SU-DHL-6 (cell line): Measurements from ENCODE around the gene ACTR5.
"Not testable (repeated sequence)": the region's sequence is repeated elsewhere in the genome, so short reads cannot be mapped to it uniquely, and the experiment has no call there.

ENCODE experiments used
- H2AFZ ChIP-seq: fragments of 200-600 bp; sonication (generic); 2 replicates; pipeline ENCODE4 v1.6.1; 2014; ENCODE audit warnings: low read depth, mild to moderate bottlenecking, moderate library complexity, mixed read lengths, antibody characterized with exemption, low read length; ENCODE audit not compliant: severe bottlenecking
- H3F3A ChIP-seq: fragments of 200-600 bp; shearing (Covaris generic); 2 replicates; pipeline ENCODE4 v1.6.0; 2016; ENCODE audit warnings: antibody characterized with exemption, mild to moderate bottlenecking; ENCODE audit not compliant: insufficient read depth
- H3K27ac ChIP-seq: fragments of 200-600 bp; sonication (generic); 2 replicates; pipeline ENCODE4 v1.5.1; 2016; ENCODE audit warnings: low read depth, mild to moderate bottlenecking, low read length, moderate library complexity, mixed read lengths
- H3K27me3 ChIP-seq: fragments of 200-600 bp; sonication (generic), shearing (Covaris generic); 2 replicates; pipeline ENCODE4 v1.6.0; 2014; ENCODE audit warnings: mild to moderate bottlenecking, low read length
- H3K36me3 ChIP-seq: fragments of 200-600 bp; sonication (generic); 2 replicates; pipeline ENCODE4 v1.6.1; 2014; ENCODE audit warnings: mild to moderate bottlenecking, low read length, mixed read lengths
- H3K4me2 ChIP-seq: fragments of 300-600, 200-600 bp; shearing (Covaris generic), sonication (generic); 2 replicates; pipeline ENCODE4 v1.6.0; 2014; ENCODE audit warnings: low read length, low read depth, mild to moderate bottlenecking; ENCODE audit not compliant: poor library complexity, severe bottlenecking
- H3K4me3 ChIP-seq: fragments of 200-600 bp; sonication (generic); 2 replicates; pipeline ENCODE4 v1.5.1; 2014; ENCODE audit warnings: antibody characterized with exemption, low read length, mild to moderate bottlenecking, mixed read lengths; ENCODE audit not compliant: insufficient read depth, poor library complexity, severe bottlenecking
- H3K79me2 ChIP-seq: fragments of 200-600 bp; sonication (generic); 2 replicates; pipeline ENCODE4 v1.6.1; 2014; ENCODE audit warnings: mild to moderate bottlenecking, low read length, moderate library complexity; ENCODE audit not compliant: insufficient read depth
- H3K9ac ChIP-seq: fragments of 200-600 bp; sonication (generic); 2 replicates; pipeline ENCODE4 v1.7.0; 2014; ENCODE audit warnings: mild to moderate bottlenecking, low read length
- H3K9me2 ChIP-seq: fragments of 200-600 bp; sonication (generic); replicated peaks from 2 replicates; pipeline ENCODE4 v1.6.1; 2014; ENCODE audit warnings: low read length; ENCODE audit not compliant: insufficient read depth
- H3K9me3 ChIP-seq: fragments of 200-600 bp; sonication (generic); 2 replicates; pipeline ENCODE4 v1.6.1; 2014; ENCODE audit warnings: low read length, mixed read lengths; ENCODE audit not compliant: insufficient read depth
- H4K20me1 ChIP-seq: fragments of 200-600 bp; sonication (generic); 2 replicates; pipeline ENCODE4 v1.6.1; 2014; ENCODE audit warnings: low read depth, mild to moderate bottlenecking, antibody characterized with exemption, low read length, moderate library complexity, mixed read lengths
- CTCF ChIP-seq: fragments of 200-600 bp; sonication (generic); IDR thresholded peaks from one replicate; pipeline ENCODE4 v1.5.1; 2017; ENCODE audit warnings: antibody characterized with exemption, mild to moderate bottlenecking, low read length, moderate library complexity; ENCODE audit not compliant: insufficient read depth, poor library complexity, severe bottlenecking
- EZH2phosphoT487 ChIP-seq: fragments of 200-600 bp; sonication (generic), shearing (Covaris generic); conservative IDR thresholded peaks from 2 replicates; pipeline ENCODE4 v1.6.1; 2018; ENCODE audit warnings: mild to moderate bottlenecking, antibody characterized with exemption, low read length, moderate library complexity, mixed read lengths

ACTR5 gene

GRCh38 chr20:38811769-38812168 is 63.5 kb downstream of the ACTR5 start:
- Histone ChIP-seq H4K20me1 (peaks cover 23% of the 10 kb centered on the region), H2AFZ (no peak overlapping the region), H3K9me2 (no peaks in the 10 kb centered on the region), H3K9me3 (no peaks in the 10 kb centered on the region), H3F3A (0 out of 2 replicates have a peak, but pooled peaks cover 5% of the 10 kb centered on the region), H3K27me3 (no peaks in the 10 kb centered on the region), H3K9ac (no peak overlapping the region), H3K79me2 (peaks cover 98% of the 10 kb centered on the region), H3K27ac (peak overlapping the region; percentile 46), H3K4me3 (no peak overlapping the region), H3K4me2 (peak overlapping the region; percentile 9), H3K36me3 (peaks cover 13% of the 10 kb centered on the region)
- TF ChIP-seq CTCF (no peak), EZH2phosphoT487 (no peak)

- H3K36me3 ChIP-seq = peaks cover 13% of the 10 kb centered on the region
- 0 out of 2 replicates have a peak, but pooled peaks cover 5% of the 10 kb centered on the region for H3F3A ChIP-seq
- H2AFZ ChIP-seq = no peak overlapping the region
- H4K20me1 ChIP-seq = peaks cover 23% of the 10 kb centered on the region
- no peaks in the 10 kb centered on the region for H3K9me3 ChIP-seq
- no peak for TF ChIP-seq EZH2phosphoT487
- TF ChIP-seq CTCF = no peak
- H3K79me2 ChIP-seq = peaks cover 98% of the 10 kb centered on the region
- no peaks in the 10 kb centered on the region for H3K9me2 ChIP-seq
- H3K27me3 ChIP-seq = no peaks in the 10 kb centered on the region
- H3K4me2 ChIP-seq = peak overlapping the region; percentile 9
- H3K9ac ChIP-seq = no peak overlapping the region
- no peak overlapping the region for H3K4me3 ChIP-seq
- H3K27ac ChIP-seq = peak overlapping the region; percentile 46
These were observed 63.9 kb downstream of the ACTR5 start for GRCh38 chr20:38812182-38812581.

GRCh38 chr20:38812709-38813573 is 64.7 kb downstream of the ACTR5 start:
- Histone ChIP-seq H3K9me3 (no peaks in the 10 kb centered on the region), H3K79me2 (peaks cover 98% of the 10 kb centered on the region), H3K9ac (no peak overlapping the region; the same call in 1 of the 2 replicates), H3K27me3 (no peaks in the 10 kb centered on the region), H3K9me2 (no peaks in the 10 kb centered on the region), H3K4me2 (peak overlapping the region; percentile 16), H3K27ac (peak overlapping the region; percentile 46), H2AFZ (no peak overlapping the region), H4K20me1 (peaks cover 23% of the 10 kb centered on the region), H3K4me3 (no peak overlapping the region), H3K36me3 (peaks cover 13% of the 10 kb centered on the region), H3F3A (0 out of 2 replicates have a peak, but pooled peaks cover 5% of the 10 kb centered on the region)
- TF ChIP-seq EZH2phosphoT487 (no peak), CTCF (no peak)

GRCh38 chr20:38813574-38813962 is 65.3 kb downstream of the ACTR5 start:
- Histone ChIP-seq H3K36me3 (peaks cover 13% of the 10 kb centered on the region), H3K27ac (peak overlapping the region; percentile 46; the same call in 1 of the 2 replicates), H4K20me1 (peaks cover 23% of the 10 kb centered on the region), H3K79me2 (peaks cover 98% of the 10 kb centered on the region)
- H3K9me3 ChIP-seq, H3K4me2 ChIP-seq, H3K9me2 ChIP-seq, H3K27me3 ChIP-seq, H3K9ac ChIP-seq, H3K4me3 ChIP-seq, H2AFZ ChIP-seq, H3F3A ChIP-seq: not testable (repeated sequence)
